CD14-positive monocyte (primary cell): ENCODE results near the gene FXYD2. TPM values are rescaled to one million over a fixed set of nuclear protein-coding genes. Genes with fewer than 3 reads are reported as not detected.

Experiments
- DNase-seq, 3 donors: peaks; one replicate each; pipeline ENCODE4 v3.0.0-alpha.2; 2011 to 2022
- H2AFZ ChIP-seq: 2 replicates; pipeline ENCODE4 v1.6.0; 2012; ENCODE audit warnings: mild to moderate bottlenecking, low read depth, low read length, inconsistent platforms; ENCODE audit not compliant: insufficient read depth, poor library complexity, severe bottlenecking
- H3K27ac ChIP-seq, 2 donors: 1 replicate in 1 of 2; 2 replicates in 1 of 2; pipeline ENCODE4 v1.5.1; 2012 to 2013; ENCODE audit warnings: low read length in 2 of 2, control low read depth in 1 of 2, inconsistent platforms in 1 of 2, low read depth in 1 of 2, mild to moderate bottlenecking in 1 of 2
- H3K27me3 ChIP-seq, 2 donors: one replicate each; pipeline versions ENCODE4 v1.6.0 to v1.6.1; 2011 to 2013; ENCODE audit warnings: low read length in 2 of 2; ENCODE audit not compliant: control insufficient read depth in 2 of 2, insufficient read depth in 2 of 2
- H3K36me3 ChIP-seq, 2 donors: replicated peaks in 1 of 2; 1 replicate in 1 of 2; 2 replicates in 1 of 2; pipeline versions ENCODE4 v1.5.1 to v1.6.1; 2012 to 2013; ENCODE audit warnings: low read length in 2 of 2, control low read depth in 1 of 2, inconsistent platforms in 1 of 2, mild to moderate bottlenecking in 1 of 2; ENCODE audit not compliant: insufficient read depth in 2 of 2, control insufficient read depth in 1 of 2
- H3K4me1 ChIP-seq, 2 donors: 1 replicate in 1 of 2; 2 replicates in 1 of 2; pipeline versions ENCODE4 v1.5.1 to v1.6.1; 2012 to 2013; ENCODE audit warnings: low read length in 2 of 2, control low read depth in 1 of 2, inconsistent platforms in 1 of 2, mild to moderate bottlenecking in 1 of 2, moderate library complexity in 1 of 2; ENCODE audit not compliant: insufficient read depth in 2 of 2, control insufficient read depth in 1 of 2
- H3K4me2 ChIP-seq: replicated peaks from 2 replicates; pipeline ENCODE3; 2012; ENCODE audit warnings: low read length, moderate library complexity, mild to moderate bottlenecking; ENCODE audit not compliant: poor library complexity, severe bottlenecking; ENCODE audit errors: extremely low read depth
- H3K4me3 ChIP-seq, 3 experiments: fragments of 200-600 bp in 1 of 3; sonication (generic) in 1 of 3; replicated peaks in 1 of 3; 1 replicate in 2 of 3; 2 replicates in 1 of 3; pipeline ENCODE4 v1.5.1; 2011 to 2013; ENCODE audit warnings: low read length in 3 of 3, mild to moderate bottlenecking in 3 of 3, control low read depth in 2 of 3, low read depth in 2 of 3, inconsistent platforms in 1 of 3, moderate library complexity in 1 of 3
- H3K79me2 ChIP-seq: 2 replicates; pipeline ENCODE4 v1.6.0; 2012; ENCODE audit warnings: mild to moderate bottlenecking, control low read depth, inconsistent platforms, low read length, moderate library complexity; ENCODE audit not compliant: insufficient read depth
- H3K9ac ChIP-seq: 2 replicates; pipeline ENCODE4 v1.6.0; 2017; ENCODE audit warnings: low read length, mild to moderate bottlenecking; ENCODE audit not compliant: insufficient read depth, poor library complexity, severe bottlenecking
- H3K9me3 ChIP-seq, 2 donors: replicated peaks in 1 of 2; 1 replicate in 1 of 2; 2 replicates in 1 of 2; pipeline versions ENCODE4 v1.5.1 to v1.6.1; 2012 to 2013; ENCODE audit warnings: low read length in 2 of 2, control low read depth in 1 of 2; ENCODE audit not compliant: control insufficient read depth in 1 of 2, insufficient read depth in 1 of 2
- H4K20me1 ChIP-seq: 2 replicates; pipeline ENCODE4 v1.6.0; 2012; ENCODE audit warnings: mild to moderate bottlenecking, low read length, control low read depth, moderate library complexity; ENCODE audit not compliant: insufficient read depth
- H3K27ac Mint-ChIP-seq, 7 donors: one replicate each; pipeline ENCODE4 v1.8.0; 2020; ENCODE audit warnings: mild to moderate bottlenecking in 7 of 7, mixed read lengths in 7 of 7, moderate library complexity in 6 of 7, inconsistent platforms in 2 of 7
- H3K27me3 Mint-ChIP-seq, 3 donors: one replicate each; pipeline ENCODE4 v1.8.0; 2021 to 2022; ENCODE audit warnings: low read depth in 3 of 3, mild to moderate bottlenecking in 3 of 3, mixed read lengths in 3 of 3, moderate library complexity in 3 of 3, inconsistent platforms in 1 of 3
- H3K36me3 Mint-ChIP-seq, 2 donors: one replicate each; pipeline ENCODE4 v1.8.0; 2020; ENCODE audit warnings: mixed read lengths in 2 of 2, inconsistent platforms in 1 of 2, mild to moderate bottlenecking in 1 of 2
- H3K4me1 Mint-ChIP-seq: one replicate; pipeline ENCODE4 v1.8.0; 2020; ENCODE audit warnings: mild to moderate bottlenecking, mixed read lengths
- H3K4me3 Mint-ChIP-seq, 2 donors: one replicate each; pipeline ENCODE4 v1.8.0; 2020; ENCODE audit warnings: mild to moderate bottlenecking in 2 of 2, mixed read lengths in 2 of 2, moderate library complexity in 1 of 2
- H3K9me3 Mint-ChIP-seq, 7 donors: one replicate each; pipeline ENCODE4 v1.8.0; 2020 to 2022; ENCODE audit warnings: mixed read lengths in 7 of 7, mild to moderate bottlenecking in 6 of 7, moderate library complexity in 6 of 7, inconsistent platforms in 2 of 7
- WGBS: methylation state at CpG from one replicate; pipeline ENCODE4 v1.1.5; 2013; ENCODE audit warnings: missing lambda C conversion rate; ENCODE audit not compliant: insufficient coverage; 5-methylcytosine and 5-hydroxymethylcytosine counted together
- intact Hi-C, 2 donors: fragments of 100-400 bp; cut with micrococcal nuclease; formaldehyde crosslinking; loops; one replicate each; pipeline versions ENCODE4 v1.15.0 to v1.15.1; 2023
- polyA plus RNA-seq, 3 donors: library from polyadenylated mRNA; depleted of rRNA in 1 of 3; unstranded in 2 of 3; stranded (reverse) in 1 of 3; fragments of 300-500 nt in 2 of 3; fragments of >200 nt in 1 of 3; fragmentation: Illumina TruSeq in 2 of 3; gene quantifications; 1 replicate in 2 of 3; 2 replicates in 1 of 3; pipeline ENCODE4 v1.2.3, GENCODE V29; 2012 to 2021
- TF ChIP-seq, protein P1 (sequence below): fragments of 200-600 bp; IDR thresholded peaks from one replicate; pipeline ENCODE4 v1.8.0; 2022; ENCODE audit warnings: antibody characterized with exemption, mild to moderate bottlenecking

FXYD2 gene
- polyA plus RNA-seq, 3 donors = 0.96 to 4.4 (median 2.5) TPM

DNA sequence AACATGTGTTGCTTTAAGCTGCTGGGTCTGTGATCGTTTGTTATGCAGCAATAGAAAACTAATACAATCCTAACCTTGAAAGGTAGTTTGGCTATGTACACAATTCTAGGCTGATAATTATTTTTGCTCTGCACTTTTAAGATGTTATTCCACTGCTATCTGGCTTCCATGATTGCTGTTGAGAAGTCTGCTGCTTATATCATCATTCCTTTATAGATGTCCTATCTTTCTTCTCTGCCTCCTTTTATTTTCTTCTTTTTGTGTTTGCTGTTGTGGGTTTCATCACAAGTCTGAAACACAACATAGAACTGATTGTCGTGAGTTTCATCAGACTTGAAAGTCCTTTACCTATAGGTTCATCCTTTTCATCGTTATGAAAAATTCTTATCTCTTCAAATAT lies 27.8 kb upstream of the FXYD2 start:
- H3K4me1 ChIP-seq = peaks cover 6 to 7% of the 10 kb centered on the region in 2 donors

DNA sequence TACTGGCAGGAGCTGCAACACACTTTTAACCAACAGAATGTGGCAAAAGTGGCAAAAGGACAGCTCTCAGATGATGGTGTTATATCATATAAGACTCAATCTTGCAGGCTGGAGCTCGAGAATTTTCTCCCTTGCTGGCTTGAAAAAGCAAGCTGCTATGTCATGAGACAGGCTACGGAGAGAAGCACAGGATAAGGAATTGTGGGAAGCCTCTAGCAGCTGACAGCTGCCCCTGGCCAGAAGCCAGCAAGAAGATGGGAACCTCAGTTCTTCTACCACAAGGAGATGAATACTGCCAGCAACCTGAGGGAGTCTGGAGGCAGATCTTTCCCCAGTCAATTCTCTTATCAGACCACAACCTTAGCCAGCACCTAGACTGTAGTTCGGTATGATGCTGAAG lies 27.3 kb upstream of the FXYD2 start:
- no peak overlapping the region for H3K9ac ChIP-seq
- Mint-ChIP-seq H3K4me1 (peaks cover 9% of the 10 kb centered on the region), H3K4me3 (no peak overlapping the region), H3K9me3 (peaks cover 9 to 16% (median 12%) of the 10 kb centered on the region in 7 donors), H3K27me3 (peaks cover 0 to 1% (median 0%) of the 10 kb centered on the region in 3 donors), H3K36me3 (no peaks in the 10 kb centered on the region), H3K27ac (no peak overlapping the region)
- TF ChIP-seq, protein P1, sequence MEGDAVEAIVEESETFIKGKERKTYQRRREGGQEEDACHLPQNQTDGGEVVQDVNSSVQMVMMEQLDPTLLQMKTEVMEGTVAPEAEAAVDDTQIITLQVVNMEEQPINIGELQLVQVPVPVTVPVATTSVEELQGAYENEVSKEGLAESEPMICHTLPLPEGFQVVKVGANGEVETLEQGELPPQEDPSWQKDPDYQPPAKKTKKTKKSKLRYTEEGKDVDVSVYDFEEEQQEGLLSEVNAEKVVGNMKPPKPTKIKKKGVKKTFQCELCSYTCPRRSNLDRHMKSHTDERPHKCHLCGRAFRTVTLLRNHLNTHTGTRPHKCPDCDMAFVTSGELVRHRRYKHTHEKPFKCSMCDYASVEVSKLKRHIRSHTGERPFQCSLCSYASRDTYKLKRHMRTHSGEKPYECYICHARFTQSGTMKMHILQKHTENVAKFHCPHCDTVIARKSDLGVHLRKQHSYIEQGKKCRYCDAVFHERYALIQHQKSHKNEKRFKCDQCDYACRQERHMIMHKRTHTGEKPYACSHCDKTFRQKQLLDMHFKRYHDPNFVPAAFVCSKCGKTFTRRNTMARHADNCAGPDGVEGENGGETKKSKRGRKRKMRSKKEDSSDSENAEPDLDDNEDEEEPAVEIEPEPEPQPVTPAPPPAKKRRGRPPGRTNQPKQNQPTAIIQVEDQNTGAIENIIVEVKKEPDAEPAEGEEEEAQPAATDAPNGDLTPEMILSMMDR = no peak
- H3K9me3 ChIP-seq = peaks cover 10 to 13% of the 10 kb centered on the region in 2 donors
- no peak for DNase-seq
- H3K79me2 ChIP-seq = no peaks in the 10 kb centered on the region
- no peaks in the 10 kb centered on the region for H4K20me1 ChIP-seq
- H3K27ac ChIP-seq = no peak overlapping the region
- WGBS = 37% methylated on average over 2 of the region's 3 CpGs
- intact Hi-C loops = loop anchor here (5.0 to 10.0 kb wide), 3 partner anchors 40 to 90 kb away; no protein-coding TSS in a partner anchor
- no peaks in the 10 kb centered on the region for H3K36me3 ChIP-seq
- no peak overlapping the region for H3K4me3 ChIP-seq
- H3K27me3 ChIP-seq = no peaks in the 10 kb centered on the region
- H3K4me2 ChIP-seq = no peak overlapping the region
- H2AFZ ChIP-seq = no peak overlapping the region
- H3K4me1 ChIP-seq = peaks cover 3% of the 10 kb centered on the region in 2 donors

More for the DNA sequence above, 27.8 kb upstream of the FXYD2 start:
- no peak overlapping the region for H3K9ac ChIP-seq
- H3K4me3 ChIP-seq = no peak overlapping the region
- no peak for DNase-seq
- WGBS = 86% methylated on average over 1 of the region's 3 CpGs
- no peaks in the 10 kb centered on the region for H3K36me3 ChIP-seq
- intact Hi-C loops = loop anchor here (5.0 to 10.0 kb wide), 3 partner anchors 40 to 90 kb away; no protein-coding TSS in a partner anchor
- no peak overlapping the region for H3K4me2 ChIP-seq
- peaks cover 0 to 1% (median 0%) of the 10 kb centered on the region in 3 donors for H3K27me3 Mint-ChIP-seq
- no peaks in the 10 kb centered on the region for H3K27me3 ChIP-seq
- H2AFZ ChIP-seq = no peak overlapping the region
- H3K4me1 Mint-ChIP-seq = peaks cover 14% of the 10 kb centered on the region
- no peak overlapping the region for H3K27ac Mint-ChIP-seq
- no peak overlapping the region for H3K4me3 Mint-ChIP-seq
- no peaks in the 10 kb centered on the region for H3K79me2 ChIP-seq
- TF ChIP-seq, protein P1 = no peak
- H4K20me1 ChIP-seq = no peaks in the 10 kb centered on the region
- no peaks in the 10 kb centered on the region for H3K36me3 Mint-ChIP-seq
- H3K9me3 Mint-ChIP-seq = peaks cover 9 to 16% (median 12%) of the 10 kb centered on the region in 7 donors
- no peak overlapping the region for H3K27ac ChIP-seq
- peaks cover 10 to 13% of the 10 kb centered on the region in 2 donors for H3K9me3 ChIP-seq
